Measurements from ENCODE around the gene PROS1.
"Not testable (repeated sequence)": the region's sequence is repeated elsewhere in the genome, so short reads cannot be mapped to it uniquely, and the experiment has no call there.

PROS1 gene

GRCh38 chr3:93965106-93965505 lies 8.6 kb downstream of the PROS1 start:
- not testable (repeated sequence) for DNase-seq

- no peak for DNase-seq
Measured at GRCh38 chr3:93962798-93963197, 10.9 kb downstream of the PROS1 start.

GRCh38 chr3:93961489-93961888 lies 12.2 kb downstream of the PROS1 start:
- no peak for DNase-seq

DNA sequence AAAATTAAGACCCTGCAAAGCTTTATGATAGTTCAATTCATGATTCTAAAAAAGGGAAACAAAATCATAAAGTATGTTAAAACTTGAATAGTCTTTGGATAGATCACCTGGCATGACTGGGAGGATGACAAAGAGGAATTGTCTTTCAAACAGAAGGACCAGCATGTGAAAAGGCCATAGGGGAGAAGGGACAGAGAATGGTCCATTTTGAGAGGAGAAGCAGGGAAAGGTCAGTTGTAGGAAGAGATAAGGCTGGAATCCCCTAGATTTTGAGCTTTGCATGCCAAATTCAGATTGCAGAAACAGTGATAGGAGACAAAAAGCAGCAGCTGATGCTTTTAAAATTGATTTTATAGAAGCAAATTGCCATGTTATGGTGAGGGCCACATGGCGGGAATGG lies 12.7 kb downstream of the PROS1 start:
- no peak for DNase-seq

GRCh38 chr3:93949958-93950357 lies 23.7 kb downstream of the PROS1 start:
- not testable (repeated sequence) for DNase-seq

- DNase-seq = not testable (repeated sequence)
Measured at GRCh38 chr3:93937485-93937884, 36.2 kb downstream of the PROS1 start.

GRCh38 chr3:93936549-93936948 lies 37.1 kb downstream of the PROS1 start:
- DNase-seq = no peak

DNA sequence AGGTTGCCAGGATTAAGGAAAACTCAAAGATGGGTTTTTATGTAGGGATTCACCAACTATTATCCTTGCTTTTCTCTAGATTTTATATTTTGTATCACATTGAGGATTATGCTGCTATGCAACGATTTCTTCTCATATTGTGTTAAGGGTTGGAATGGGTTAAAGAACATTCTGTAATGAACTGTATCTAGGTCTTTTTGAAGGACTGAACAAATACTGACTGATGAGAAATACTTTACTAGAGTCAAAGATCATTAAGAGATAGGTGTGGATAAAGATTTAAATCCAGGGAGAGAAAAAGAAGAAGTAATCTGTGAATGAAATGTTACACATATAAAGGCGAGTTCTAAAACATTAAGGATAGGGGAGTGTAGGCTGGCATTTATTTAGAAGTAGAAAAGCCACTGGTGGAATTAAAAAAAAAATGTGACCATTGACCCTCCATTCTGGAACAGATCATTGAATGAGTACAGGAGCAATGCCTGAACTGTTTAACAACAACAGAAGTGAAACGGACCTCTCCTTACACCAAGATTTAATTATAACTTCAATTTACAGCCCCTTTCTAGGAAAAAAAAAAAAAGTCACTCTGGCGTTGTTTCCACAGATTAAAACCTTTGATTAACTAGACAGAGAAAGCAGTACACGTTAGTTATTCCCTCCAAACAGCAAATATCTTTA lies 39.2 kb downstream of the PROS1 start:
- no peak for DNase-seq

DNA sequence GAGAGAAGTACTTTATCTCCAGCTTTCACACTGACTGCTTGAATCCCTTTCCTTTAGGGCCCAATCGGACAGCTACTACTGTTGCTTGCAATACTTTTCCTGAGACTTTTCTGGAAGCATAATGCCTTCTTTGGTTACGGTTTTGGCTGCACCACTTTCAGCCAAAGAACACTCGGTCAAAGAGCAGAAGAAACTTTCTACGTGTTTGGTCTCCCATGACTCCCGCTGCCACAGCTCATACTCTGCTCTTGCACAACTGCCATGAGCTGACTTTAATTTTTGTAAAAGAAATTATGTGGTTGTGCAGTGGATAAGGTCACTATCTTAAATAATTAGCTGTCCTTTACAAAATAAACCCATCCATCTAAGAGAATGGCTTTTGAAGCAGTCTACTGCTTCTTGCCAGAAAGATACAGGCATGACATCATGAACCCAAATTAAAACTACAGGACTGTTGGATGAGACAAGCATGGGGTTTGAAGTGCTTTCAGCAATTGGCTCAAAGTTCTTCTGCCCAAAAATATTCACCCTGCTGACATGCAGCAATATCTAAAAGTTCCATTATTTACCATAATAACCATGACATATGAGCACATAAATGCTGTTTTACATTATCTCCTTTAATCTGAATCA lies 42.0 kb downstream of the PROS1 start:
- DNase-seq = no peak

GRCh38 chr3:93930041-93930440 lies 43.7 kb downstream of the PROS1 start:
- no peak for DNase-seq

DNA sequence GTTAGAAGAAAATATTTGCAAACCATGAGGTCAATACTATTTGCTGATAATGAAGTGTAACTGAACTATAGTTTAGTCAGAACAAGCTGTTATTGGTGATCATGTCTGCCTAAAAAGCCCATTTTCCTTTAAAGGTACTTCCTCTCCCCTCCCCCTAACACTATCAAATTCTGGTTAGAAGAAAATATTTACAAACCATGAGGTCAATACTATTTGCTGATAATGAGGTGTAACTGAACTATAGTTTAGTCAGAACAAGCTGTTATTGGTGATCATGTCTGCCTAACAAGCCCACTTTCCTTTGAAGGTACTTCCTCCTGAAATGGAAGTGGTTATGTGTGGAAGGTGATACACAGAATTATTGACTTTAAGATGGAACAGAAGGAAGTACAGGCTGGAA lies 46.9 kb downstream of the PROS1 start:
- DNase-seq = no peak

DNA sequence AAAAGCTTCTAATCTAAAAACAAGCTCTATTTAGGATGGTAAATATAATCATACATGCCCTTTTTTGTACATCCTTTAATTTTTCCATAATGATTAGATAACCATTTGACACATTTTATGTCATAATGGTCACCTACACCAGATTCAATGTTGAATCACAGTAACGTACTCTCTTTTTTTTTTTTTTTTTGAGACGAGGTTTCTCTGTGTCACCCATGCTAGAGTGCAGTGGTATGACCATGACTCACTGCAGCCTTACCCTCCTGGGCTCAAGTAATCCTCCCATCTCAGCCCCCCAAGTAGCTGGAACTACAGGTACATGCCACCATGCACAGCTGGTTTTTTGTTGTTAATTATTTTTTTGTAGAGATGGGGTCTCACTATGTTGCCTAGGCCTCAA lies 49.2 kb downstream of the PROS1 start:
- DNase-seq = no peak

- DNase-seq = no peak
Measured at GRCh38 chr3:93923006-93923405, 50.7 kb downstream of the PROS1 start.

GRCh38 chr3:93917546-93918029 lies 56.1 kb downstream of the PROS1 start:
- DNase-seq = not testable (repeated sequence)

DNA sequence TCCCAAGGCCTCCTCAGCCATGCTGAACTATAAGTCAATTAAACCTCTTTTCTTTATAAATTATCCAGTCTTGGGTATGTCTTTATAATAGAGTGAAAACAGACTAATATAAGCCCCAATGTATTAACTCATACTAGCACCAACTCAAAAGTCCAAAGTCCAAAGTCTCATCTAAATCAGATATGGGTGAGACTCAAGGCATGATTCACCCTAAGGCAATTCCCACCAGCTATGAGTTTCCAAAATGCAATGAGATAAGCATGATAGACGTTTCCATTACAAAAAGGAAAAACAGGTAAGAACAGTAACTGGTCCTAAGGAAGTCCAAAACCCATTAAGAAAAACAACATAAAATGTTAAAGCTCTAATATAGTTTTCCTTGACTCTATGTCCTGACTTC lies 60.1 kb downstream of the PROS1 start:
- DNase-seq = not testable (repeated sequence)

DNA sequence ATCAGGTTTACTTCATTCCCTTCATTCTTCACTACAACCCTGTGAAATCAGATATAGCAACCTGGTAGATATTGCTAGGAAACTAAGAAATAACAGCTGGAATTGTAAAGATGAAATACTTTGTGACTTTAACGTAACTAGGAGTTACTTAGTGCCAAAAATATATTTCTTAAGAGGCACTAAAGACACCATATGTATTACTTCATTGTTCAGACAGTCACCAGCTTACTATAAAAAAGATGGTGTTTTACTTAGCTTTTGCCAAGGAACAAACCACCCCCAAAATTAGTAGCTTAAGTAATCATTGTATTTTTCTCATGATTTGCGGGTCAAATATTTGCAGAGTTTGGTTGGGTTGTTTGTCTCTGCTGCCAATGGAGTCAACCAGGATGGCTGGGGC lies 62.5 kb downstream of the PROS1 start:
- DNase-seq = no peak

DNA sequence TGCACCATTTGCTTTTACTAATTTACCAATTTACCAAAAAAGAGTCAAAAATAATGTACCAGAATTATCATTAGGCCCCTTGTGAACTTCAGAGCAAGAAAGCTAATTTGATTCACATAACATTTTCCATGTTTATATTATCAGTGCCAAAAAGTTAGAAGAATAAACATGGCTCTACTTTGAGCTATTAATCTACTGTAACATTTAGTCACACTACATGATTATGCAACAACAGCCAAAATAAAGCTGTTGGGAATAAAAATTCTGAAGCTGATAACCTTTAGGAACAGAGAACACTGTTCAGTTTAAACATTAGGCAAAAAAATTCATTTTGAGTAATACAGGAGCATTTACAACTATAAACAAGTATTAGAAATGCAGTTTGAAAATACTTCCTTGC lies 63.6 kb downstream of the PROS1 start:
- DNase-seq = no peak

- no peak for DNase-seq
Measured at GRCh38 chr3:93907132-93907531, 66.6 kb downstream of the PROS1 start.

GRCh38 chr3:93906245-93906644 lies 67.5 kb downstream of the PROS1 start:
- DNase-seq = no peak

DNA sequence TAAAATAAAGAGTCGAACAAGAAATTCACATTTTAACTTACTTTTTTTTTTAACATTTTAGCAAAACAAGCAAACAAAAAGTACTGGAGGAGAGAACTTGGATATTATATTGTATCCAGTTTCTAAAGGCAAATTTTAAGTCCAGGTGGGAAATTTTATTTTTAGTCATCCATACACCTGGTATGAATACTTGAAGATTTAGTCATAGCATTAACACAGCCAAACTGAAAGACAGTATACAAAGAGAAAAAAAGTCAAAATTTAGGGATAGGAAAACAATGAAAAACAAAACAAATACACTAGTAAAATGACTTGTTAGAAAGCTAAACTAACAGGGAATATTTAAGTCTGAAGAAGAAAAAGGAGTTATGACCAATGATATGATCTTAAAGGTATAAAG lies 69.1 kb downstream of the PROS1 start:
- DNase-seq = no peak

DNA sequence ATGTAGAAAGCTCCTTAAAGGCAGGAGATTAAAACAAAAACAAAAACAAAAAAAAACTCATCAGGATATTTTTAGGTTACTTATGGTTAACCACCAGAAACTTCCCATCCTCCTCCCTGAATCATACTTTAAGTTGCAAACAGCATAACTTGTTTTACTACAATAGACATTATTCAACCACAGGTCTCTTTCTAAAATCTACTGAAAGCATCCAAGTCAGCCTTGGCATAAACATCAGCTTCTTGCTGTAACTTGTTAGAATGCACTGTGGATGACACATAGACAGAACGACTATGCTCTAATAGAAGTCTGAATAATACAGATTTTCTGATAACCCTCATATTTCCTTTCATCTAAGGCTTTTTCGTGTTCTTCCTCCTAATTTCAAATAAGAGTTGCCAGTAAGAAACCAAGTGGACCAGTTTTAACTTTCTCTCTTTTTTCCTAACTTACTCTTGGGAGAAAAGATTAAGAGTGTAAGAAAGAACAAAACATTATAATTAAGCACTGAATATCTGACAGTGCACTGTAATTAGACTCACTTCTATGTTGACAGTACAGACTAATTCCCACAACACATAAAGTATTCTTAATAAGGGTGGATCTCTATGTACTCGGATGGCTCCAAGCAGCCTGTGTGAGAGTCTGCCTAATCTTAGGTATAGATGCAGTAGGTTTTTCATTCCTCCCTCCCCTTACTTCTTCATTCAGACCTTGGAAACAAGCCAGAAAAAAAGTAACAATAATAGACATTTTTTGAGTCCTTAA lies 95.3 kb downstream of the PROS1 start:
- not testable (repeated sequence) for DNase-seq

- not testable (repeated sequence) for DNase-seq
Measured at GRCh38 chr3:93877427-93877826, 96.3 kb downstream of the PROS1 start.

- DNase-seq = not testable (repeated sequence)
Measured at GRCh38 chr3:93873412-93873811, 100.3 kb downstream of the PROS1 start.

GRCh38 chr3:93867425-93867824 lies 106.3 kb downstream of the PROS1 start:
- no peak for DNase-seq

Measured in activated gamma-delta T cell (primary cell).